ENCODE data around the gene FMNL2. TPM values are rescaled to one million over a fixed set of nuclear protein-coding genes. Genes with fewer than 3 reads are reported as not detected.

The FMNL2 gene
- total RNA-seq, 1 experiment from 2014 or later = 29.0 TPM

DNA sequence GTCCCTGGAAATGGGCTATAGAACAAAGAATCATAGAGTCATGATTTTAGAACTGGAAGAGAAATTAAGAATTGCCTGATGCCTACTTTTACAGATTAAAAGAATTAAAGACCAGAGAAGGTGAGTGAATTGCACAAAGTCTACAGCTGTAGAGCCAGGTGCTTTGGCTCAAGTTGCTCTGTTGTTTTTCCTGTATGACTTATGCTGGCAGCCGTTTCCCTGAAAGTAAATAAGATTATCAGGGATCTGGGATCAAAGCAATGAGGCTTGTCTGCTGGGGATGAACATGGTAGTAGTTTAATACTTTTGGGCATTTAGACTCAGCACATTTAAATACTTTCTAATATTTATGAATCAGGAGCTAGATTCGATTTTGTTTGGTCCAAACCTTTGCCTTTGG lies 215.4 kb downstream of the FMNL2 start:
- DNase-seq = no peak
- no peak for TF ChIP-seq EZH2 (IDR thresholded peaks at IDR 0.05; ENCODE audit: low read depth)
- no peak for TF ChIP-seq CTCF (conservative IDR thresholded peaks at IDR 0.05)
- intact Hi-C loops (cut with micrococcal nuclease; ENCODE audit: unreplicated experiment) = no loop called here
- Histone ChIP-seq H3K27me3 (ENCODE audit: insufficient read depth, low read depth) (no peaks in the 10 kb centered on the region), H3F3A (ENCODE audit: insufficient read depth, low read depth) (no peaks in the 10 kb centered on the region), H3K4me1 (replicated peaks; ENCODE audit: insufficient read depth) (no peaks in the 10 kb centered on the region), H3K4me3 (no peak overlapping the region), H3K4me2 (no peak overlapping the region), H3K27ac (no peak overlapping the region), H2AFZ (no peak overlapping the region), H4K20me1 (ENCODE audit: insufficient read depth) (no peaks in the 10 kb centered on the region), H3K9me2 (ENCODE audit: insufficient read depth) (no peaks in the 10 kb centered on the region), H3K36me3 (ENCODE audit: low read depth) (no peaks in the 10 kb centered on the region), H3K79me2 (ENCODE audit: low read depth) (no peaks in the 10 kb centered on the region), H3K9me3 (ENCODE audit: insufficient read depth, low read depth) (no peaks in the 10 kb centered on the region)
- CTCF ChIA-PET = no interaction called here
- POLR2A ChIA-PET (ENCODE audit: unreplicated experiment) = no interaction called here
- BruUV-seq (replicated peaks) = no TSS peak

GRCh38 chr2:152552888-152553287 lies 217.9 kb downstream of the FMNL2 start:
- Histone ChIP-seq H3K4me3 (no peak overlapping the region), H3K27me3 (ENCODE audit: insufficient read depth, low read depth) (no peaks in the 10 kb centered on the region), H3K4me1 (replicated peaks; ENCODE audit: insufficient read depth) (no peaks in the 10 kb centered on the region), H3K36me3 (ENCODE audit: low read depth) (no peaks in the 10 kb centered on the region), H3K4me2 (no peak overlapping the region), H2AFZ (no peak overlapping the region), H4K20me1 (ENCODE audit: insufficient read depth) (no peaks in the 10 kb centered on the region), H3F3A (ENCODE audit: insufficient read depth, low read depth) (no peaks in the 10 kb centered on the region), H3K9me2 (ENCODE audit: insufficient read depth) (no peaks in the 10 kb centered on the region), H3K9me3 (ENCODE audit: insufficient read depth, low read depth) (no peaks in the 10 kb centered on the region), H3K27ac (no peak overlapping the region), H3K79me2 (ENCODE audit: low read depth) (no peaks in the 10 kb centered on the region)
- BruUV-seq (replicated peaks) = no TSS peak
- TF ChIP-seq CTCF (conservative IDR thresholded peaks at IDR 0.05) (no peak), EZH2 (IDR thresholded peaks at IDR 0.05; ENCODE audit: low read depth) (no peak)
- CTCF ChIA-PET = no interaction called here
- no peak for DNase-seq
- POLR2A ChIA-PET (ENCODE audit: unreplicated experiment) = no interaction called here
- intact Hi-C loops (cut with micrococcal nuclease; ENCODE audit: unreplicated experiment) = no loop called here

- TF ChIP-seq EZH2 (IDR thresholded peaks at IDR 0.05; ENCODE audit: low read depth) (no peak), CTCF (conservative IDR thresholded peaks at IDR 0.05) (no peak)
- ChIA-PET POLR2A (ENCODE audit: unreplicated experiment) (interaction anchor here (0.6 kb wide), 1 partner anchor 397 kb away, joined by 3 read pairs; no protein-coding TSS in a partner anchor), CTCF (no interaction called here)
- Histone ChIP-seq H3K79me2 (ENCODE audit: low read depth) (no peaks in the 10 kb centered on the region), H3K27ac (no peak overlapping the region), H3K9me3 (ENCODE audit: insufficient read depth, low read depth) (no peaks in the 10 kb centered on the region), H2AFZ (no peak overlapping the region), H4K20me1 (ENCODE audit: insufficient read depth) (no peaks in the 10 kb centered on the region), H3K36me3 (ENCODE audit: low read depth) (no peaks in the 10 kb centered on the region), H3K27me3 (ENCODE audit: insufficient read depth, low read depth) (no peaks in the 10 kb centered on the region), H3K4me1 (replicated peaks; ENCODE audit: insufficient read depth) (no peaks in the 10 kb centered on the region), H3F3A (ENCODE audit: insufficient read depth, low read depth) (no peaks in the 10 kb centered on the region), H3K9me2 (ENCODE audit: insufficient read depth) (no peaks in the 10 kb centered on the region), H3K4me2 (no peak overlapping the region), H3K4me3 (no peak overlapping the region)
- no peak for DNase-seq
- intact Hi-C loops (cut with micrococcal nuclease; ENCODE audit: unreplicated experiment) = no loop called here
- BruUV-seq (replicated peaks) = no TSS peak
These were observed 218.5 kb downstream of the FMNL2 start for GRCh38 chr2:152553518-152553917.

Measured in PC-9 (cell line).